AG20443 (cell line): ENCODE measurements around the gene MSANTD2.

Source experiments
- DNase-seq: peaks from one replicate; pipeline ENCODE4 v3.0.0; 2012; ENCODE audit warnings: low spot score, mixed read lengths

Gene MSANTD2

GRCh38 chr11:124736736-124737135 is 63.5 kb downstream of the MSANTD2 start:
- no peak for DNase-seq

GRCh38 chr11:124732230-124732629 is 68.0 kb downstream of the MSANTD2 start:
- DNase-seq = no peak

- no peak for DNase-seq
These were observed 70.6 kb downstream of the MSANTD2 start for GRCh38 chr11:124729571-124729970.

DNA sequence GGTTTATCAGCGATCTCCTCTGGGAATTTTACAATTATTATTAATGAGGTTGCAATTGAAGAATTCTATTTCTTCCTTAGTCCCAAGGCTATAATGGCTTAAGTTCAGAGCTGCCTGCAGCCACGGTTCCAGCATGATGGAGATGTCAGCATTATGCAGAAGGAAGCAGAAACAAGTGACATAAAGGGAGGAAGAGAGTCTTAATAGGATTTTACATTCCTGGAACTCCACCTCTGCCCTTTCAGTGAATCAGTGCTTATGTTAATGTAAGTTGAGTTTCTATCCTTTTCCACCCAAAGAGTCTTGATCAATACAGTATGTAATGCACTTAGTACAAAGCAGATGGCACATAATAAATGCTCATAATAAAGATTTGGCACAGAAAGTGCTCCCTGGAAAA is 72.1 kb downstream of the MSANTD2 start:
- DNase-seq = no peak

GRCh38 chr11:124727474-124727873 is 72.7 kb downstream of the MSANTD2 start:
- no peak for DNase-seq

DNA sequence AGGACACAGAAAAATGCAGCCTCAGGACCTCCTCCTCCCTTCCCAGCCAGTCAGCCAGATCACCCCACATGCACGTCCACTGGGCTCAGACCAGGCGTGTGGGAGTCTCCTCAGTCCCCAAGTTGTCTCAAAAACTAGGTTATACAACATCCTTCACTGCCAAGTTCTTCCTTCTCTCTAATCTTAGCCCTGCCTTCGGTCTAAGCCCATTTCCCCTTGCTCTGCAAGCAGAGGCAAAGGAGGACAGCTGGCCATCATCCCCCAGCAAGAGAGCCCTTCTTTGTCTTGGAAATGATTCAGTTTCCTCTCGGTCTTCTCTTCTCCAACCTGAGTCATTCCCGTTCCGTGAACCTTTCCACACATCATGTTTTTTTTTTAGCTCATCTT is 74.5 kb downstream of the MSANTD2 start:
- no peak for DNase-seq

- DNase-seq = no peak
These were observed 75.1 kb downstream of the MSANTD2 start for GRCh38 chr11:124724979-124725718.

- no peak for DNase-seq
These were observed 78.0 kb downstream of the MSANTD2 start for GRCh38 chr11:124722176-124722575.

- DNase-seq = no peak
These were observed 80.7 kb downstream of the MSANTD2 start for GRCh38 chr11:124719534-124719933.

DNA sequence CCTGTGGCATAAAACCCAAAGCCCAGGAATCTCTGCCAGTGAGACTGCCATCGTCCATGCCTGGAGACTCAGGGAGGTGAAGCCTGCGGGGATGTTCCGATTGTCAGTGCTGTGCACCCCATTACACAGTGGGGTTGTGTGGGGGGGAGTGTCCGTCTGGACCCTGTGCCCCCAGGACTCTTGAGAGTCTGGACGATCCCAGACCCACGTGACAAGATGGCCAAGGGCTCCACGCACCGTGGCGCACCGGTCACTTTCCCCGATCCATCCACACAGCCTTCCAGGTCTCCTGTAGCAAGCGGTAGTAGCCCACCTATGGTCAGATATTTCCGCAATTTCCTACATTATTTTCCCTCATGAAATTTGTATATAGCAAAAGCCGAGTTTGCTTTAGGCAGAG is 81.4 kb downstream of the MSANTD2 start:
- DNase-seq = no peak

- DNase-seq = peak; percentile 53
These were observed 82.2 kb downstream of the MSANTD2 start for GRCh38 chr11:124717786-124718651.

DNA sequence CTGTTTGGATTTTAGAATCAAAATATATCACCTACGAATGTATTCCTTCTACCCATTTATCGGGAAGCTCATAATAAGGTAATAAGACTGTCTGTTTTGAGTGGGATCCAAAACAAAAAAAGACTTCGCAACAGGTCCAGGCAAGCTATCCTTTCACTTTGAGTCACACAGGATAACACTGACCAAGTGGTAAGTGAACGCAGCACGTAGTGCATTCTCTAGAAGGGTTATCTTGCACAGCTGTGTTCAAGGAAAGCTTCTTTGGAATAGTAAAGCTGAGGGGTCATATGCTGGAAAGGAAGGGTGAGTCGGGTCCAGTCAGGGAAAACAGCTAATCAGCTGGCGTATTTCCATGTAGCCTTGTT is 82.8 kb downstream of the MSANTD2 start:
- DNase-seq = no peak

DNA sequence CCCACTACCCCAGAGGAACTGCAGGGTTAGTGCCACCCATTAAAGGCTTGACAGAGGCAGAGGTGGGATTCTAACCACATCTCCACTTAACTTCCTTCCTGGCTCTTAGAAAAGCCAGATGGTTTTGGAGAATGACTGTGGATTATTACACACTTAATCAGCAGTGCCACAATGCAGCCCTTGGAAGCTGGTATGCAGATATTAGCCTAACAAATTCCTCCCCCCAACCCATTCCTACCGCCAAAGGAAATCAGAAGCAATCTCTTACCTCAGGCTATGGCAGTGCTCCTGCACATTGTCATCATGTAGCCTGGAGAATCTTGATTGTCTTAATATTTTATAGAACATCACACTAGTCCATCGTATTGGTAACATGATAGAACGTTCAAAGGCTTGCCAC is 83.6 kb downstream of the MSANTD2 start:
- no peak for DNase-seq
